Epithelial cell of proximal tubule (primary cell): ENCODE data around the gene OPA1. TPM values are rescaled to one million over a fixed set of nuclear protein-coding genes. Genes with fewer than 3 reads are reported as not detected.

ENCODE experiments used
- DNase-seq: peaks from one replicate; pipeline ENCODE4 v3.0.0-alpha.2; 2011; ENCODE audit warnings: low read depth
- H3K4me3 ChIP-seq: 2 replicates; pipeline ENCODE4 v1.5.1; 2011; ENCODE audit warnings: low read depth, mild to moderate bottlenecking, low read length
- total RNA-seq: library from RNA; depleted of rRNA; stranded (reverse); fragments of >200 nt; gene quantifications from 2 replicates; pipeline ENCODE4 v1.2.3, GENCODE V29; 2015
- TF ChIP-seq, protein P1 (sequence below): conservative IDR thresholded peaks from 2 replicates; pipeline ENCODE4 v1.5.1; 2012; ENCODE audit warnings: low read depth, mild to moderate bottlenecking, low read length

OPA1 gene
- total RNA-seq, 1 donor from 2014 or later, result 59.0 TPM

DNA sequence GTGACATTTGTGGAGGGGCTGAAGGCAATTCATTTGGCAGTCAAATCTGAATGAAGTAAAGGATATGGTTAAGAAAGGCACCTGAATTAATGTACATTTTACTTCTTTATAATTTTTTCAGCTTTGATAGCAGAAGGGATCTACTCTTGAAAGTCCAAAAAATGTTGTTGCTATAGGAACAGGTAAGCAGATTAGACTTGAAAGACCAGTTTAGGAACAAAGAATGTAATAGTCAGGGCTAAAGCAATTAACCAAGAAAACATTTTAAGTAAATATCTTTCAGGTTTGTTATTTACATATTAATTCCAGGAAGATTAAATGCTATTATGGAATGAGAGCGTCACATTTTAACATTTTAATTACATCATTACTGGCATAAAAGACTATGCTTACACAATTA is 39.4 kb upstream of the OPA1 start:
- no peak for DNase-seq
- no peak overlapping the region for H3K4me3 ChIP-seq
- TF ChIP-seq, protein P1, sequence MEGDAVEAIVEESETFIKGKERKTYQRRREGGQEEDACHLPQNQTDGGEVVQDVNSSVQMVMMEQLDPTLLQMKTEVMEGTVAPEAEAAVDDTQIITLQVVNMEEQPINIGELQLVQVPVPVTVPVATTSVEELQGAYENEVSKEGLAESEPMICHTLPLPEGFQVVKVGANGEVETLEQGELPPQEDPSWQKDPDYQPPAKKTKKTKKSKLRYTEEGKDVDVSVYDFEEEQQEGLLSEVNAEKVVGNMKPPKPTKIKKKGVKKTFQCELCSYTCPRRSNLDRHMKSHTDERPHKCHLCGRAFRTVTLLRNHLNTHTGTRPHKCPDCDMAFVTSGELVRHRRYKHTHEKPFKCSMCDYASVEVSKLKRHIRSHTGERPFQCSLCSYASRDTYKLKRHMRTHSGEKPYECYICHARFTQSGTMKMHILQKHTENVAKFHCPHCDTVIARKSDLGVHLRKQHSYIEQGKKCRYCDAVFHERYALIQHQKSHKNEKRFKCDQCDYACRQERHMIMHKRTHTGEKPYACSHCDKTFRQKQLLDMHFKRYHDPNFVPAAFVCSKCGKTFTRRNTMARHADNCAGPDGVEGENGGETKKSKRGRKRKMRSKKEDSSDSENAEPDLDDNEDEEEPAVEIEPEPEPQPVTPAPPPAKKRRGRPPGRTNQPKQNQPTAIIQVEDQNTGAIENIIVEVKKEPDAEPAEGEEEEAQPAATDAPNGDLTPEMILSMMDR, result no peak

DNA sequence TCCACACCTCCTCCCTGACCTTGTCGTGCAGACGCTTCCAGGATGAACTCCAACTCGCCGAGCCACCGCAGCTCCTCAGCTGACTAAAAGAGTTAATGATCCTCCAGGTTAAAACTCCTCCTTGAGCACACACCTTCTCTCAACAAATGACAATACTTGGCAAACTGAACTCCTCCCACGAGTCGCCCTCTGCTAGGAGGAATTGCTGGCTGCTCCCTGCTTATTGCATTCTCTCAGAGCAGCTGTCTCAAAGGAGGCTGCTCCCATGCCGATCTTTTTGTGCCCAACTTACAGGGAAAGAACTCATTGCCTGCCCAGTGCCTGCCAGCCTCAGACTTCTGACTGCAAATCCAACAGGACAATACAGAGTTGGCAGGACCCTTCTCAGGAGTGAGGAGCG is 38.2 kb upstream of the OPA1 start, which contains the start of gene ATP13A4:
ATP13A4 (minus strand) TSS at position 85 of the 400 bp plus-strand sequence. CDS start 96 bp downstream, outside the sequence.
- H3K4me3 ChIP-seq, result peak within 1 kb of the TSS; percentile 17
- peak; percentile 32 for DNase-seq

DNA sequence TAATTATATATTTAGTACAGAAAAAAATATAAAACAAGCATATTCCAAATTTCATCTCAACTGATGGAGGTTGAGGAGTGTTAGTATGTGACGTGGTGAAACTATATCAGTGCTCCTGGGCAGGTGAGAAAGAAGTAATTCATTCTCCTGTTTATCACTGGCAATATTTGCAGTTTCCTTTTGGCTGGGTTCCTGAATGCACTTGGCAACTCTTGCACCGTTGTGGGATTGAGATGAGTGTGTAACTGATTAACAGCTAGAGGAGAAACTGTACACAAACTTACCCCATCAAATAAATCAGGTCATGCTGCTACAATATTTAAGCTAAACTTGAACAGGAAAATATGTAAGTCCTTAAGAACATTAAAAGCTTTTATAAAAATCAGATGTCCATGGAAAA is 36.2 kb upstream of the OPA1 start:
- DNase-seq, result no peak
- TF ChIP-seq, protein P1, result no peak

More for the DNA sequence above, 38.2 kb upstream of the OPA1 start, which contains the start of gene ATP13A4:
- TF ChIP-seq, protein P1, result no peak

DNA sequence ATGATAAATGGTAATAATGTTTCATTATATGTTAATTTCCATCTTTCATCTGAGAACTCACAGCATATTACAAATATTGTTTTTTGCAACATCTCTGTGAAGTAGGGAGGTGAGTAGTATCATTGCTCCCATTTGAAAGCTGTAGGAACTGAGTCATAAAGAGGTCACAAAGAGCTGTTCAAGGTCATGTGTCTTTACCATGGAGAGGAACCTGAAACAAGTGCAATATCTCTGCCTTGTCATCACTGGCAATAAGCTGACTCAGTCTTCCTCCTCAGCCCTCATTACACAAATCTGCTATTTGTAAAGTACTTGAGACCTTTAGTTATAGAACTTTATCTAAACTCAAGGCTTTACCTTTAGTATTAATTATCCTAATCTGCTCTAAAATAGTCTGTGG is 33.9 kb upstream of the OPA1 start:
- TF ChIP-seq, protein P1, result no peak
- H3K4me3 ChIP-seq, result no peak overlapping the region
- DNase-seq, result no peak

More for the DNA sequence above, 36.2 kb upstream of the OPA1 start:
- H3K4me3 ChIP-seq, result no peak overlapping the region

DNA sequence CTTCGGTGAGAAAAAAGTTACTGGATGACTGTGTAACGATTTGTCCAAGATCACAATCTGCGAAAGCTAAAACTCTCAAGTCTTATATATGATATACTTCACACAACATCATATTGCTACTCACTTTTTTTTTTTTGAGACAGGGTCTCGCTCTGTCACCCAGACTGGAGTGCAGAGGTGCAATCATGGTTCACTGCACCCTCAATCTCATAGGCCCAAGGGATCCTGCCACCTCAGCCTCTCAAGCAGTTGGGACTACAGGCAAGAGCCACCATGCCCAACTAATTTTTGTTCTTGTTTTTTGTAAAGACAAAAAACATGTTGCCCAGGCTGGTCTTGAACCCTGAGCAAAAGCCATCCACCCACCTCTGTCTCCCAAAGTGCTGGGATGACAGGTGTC is 32.9 kb upstream of the OPA1 start:
- TF ChIP-seq, protein P1, result no peak
- no peak for DNase-seq

DNA sequence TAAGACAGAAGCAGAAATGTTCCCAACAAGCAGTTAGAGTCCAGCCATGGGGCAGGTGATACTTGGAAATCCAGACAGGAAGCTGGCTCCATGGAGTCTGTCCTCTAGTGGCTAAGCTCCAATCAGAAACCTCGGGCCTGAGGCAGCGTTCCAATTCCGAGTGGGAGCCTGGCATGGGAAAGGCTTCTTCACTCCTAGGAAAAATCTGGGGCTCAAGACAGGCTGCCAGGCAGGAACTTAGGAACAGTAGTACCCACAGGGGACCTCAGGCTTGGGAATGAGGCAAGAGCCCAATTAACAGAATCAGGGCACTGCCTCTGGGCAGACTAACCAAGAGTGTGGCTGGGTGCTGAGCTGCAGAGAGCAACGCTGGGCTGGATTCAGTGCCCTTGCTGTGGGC is 32.1 kb upstream of the OPA1 start:
- TF ChIP-seq, protein P1, result no peak
- H3K4me3 ChIP-seq, result no peak overlapping the region
- DNase-seq, result no peak

More for the DNA sequence above, 32.9 kb upstream of the OPA1 start:
- H3K4me3 ChIP-seq, result no peak overlapping the region

DNA sequence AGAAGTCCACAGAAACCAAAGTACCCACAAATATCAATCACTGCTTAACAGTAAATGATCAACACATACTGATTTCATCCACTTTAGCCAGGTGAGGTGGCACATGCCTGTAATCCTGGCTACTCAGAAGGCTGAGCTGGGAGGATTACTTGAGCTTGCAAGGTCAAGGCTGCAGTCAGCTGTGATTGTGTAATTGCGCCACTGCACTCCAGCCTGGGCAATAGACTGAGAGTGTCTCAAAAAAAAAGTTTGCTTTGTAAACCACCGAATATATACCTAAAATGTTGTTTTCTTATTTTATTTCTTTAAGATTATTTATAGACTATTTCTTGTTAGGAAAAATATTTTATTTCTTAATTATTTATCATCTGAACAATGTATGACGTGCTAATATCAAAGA is 29.6 kb upstream of the OPA1 start:
- H3K4me3 ChIP-seq, result no peak overlapping the region
- TF ChIP-seq, protein P1, result no peak
- DNase-seq, result no peak
